DND-41 (cell line): ENCODE measurements around the gene TMEM256.

ENCODE experiments used
- EZH2 ChIP-seq: IDR thresholded peaks from 3 replicates; pipeline ENCODE4 v1.6.1; 2012; ENCODE audit warnings: borderline replicate concordance, low read depth, mild to moderate bottlenecking, moderate library complexity, low read length, inconsistent platforms; ENCODE audit not compliant: severe bottlenecking
- TF ChIP-seq, protein P1 (sequence below): IDR thresholded peaks from 2 replicates; pipeline ENCODE4 v1.5.1; 2012; ENCODE audit warnings: borderline replicate concordance, low read length, moderate library complexity, mild to moderate bottlenecking; ENCODE audit not compliant: poor library complexity, severe bottlenecking; ENCODE audit errors: extremely low read depth

DNA sequence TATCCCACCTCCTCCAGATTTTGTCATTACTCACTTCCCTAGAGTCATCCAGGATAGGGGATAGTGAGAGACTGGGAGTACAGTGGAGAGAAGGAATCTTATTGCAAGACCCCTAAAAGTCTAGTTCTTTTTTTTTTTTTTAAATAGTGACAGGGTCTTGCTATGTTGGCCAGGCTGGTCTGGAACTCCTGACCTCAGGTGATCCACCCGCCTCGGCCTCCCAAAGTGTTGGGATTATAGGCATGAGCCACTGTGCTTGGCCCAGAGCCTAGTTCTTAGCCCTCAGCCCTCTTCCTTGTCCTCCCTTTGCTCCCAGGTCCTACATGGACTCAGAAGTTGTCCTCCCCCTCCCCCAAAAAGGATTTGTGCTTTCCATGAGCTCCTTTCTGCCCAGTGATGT, 38.2 kb upstream of the TMEM256 start:
- TF ChIP-seq, protein P1, sequence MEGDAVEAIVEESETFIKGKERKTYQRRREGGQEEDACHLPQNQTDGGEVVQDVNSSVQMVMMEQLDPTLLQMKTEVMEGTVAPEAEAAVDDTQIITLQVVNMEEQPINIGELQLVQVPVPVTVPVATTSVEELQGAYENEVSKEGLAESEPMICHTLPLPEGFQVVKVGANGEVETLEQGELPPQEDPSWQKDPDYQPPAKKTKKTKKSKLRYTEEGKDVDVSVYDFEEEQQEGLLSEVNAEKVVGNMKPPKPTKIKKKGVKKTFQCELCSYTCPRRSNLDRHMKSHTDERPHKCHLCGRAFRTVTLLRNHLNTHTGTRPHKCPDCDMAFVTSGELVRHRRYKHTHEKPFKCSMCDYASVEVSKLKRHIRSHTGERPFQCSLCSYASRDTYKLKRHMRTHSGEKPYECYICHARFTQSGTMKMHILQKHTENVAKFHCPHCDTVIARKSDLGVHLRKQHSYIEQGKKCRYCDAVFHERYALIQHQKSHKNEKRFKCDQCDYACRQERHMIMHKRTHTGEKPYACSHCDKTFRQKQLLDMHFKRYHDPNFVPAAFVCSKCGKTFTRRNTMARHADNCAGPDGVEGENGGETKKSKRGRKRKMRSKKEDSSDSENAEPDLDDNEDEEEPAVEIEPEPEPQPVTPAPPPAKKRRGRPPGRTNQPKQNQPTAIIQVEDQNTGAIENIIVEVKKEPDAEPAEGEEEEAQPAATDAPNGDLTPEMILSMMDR, result no peak
- TF ChIP-seq EZH2, result no peak
